Left lobe of liver (tissue), 2 donors: ENCODE data around the gene ANKRD22. TPM values are rescaled to one million over a fixed set of nuclear protein-coding genes. Genes with fewer than 3 reads are reported as not detected.
"Not testable (repeated sequence)": the region's sequence is repeated elsewhere in the genome, so short reads cannot be mapped to it uniquely, and the experiment has no call there.

Source experiments
- ATAC-seq: fragments of 200-7000 bp; cut with Tn5 transposase; one replicate; pipeline ENCODE4 v1.9.1; 2020; ENCODE audit warnings: mild to moderate bottlenecking, moderate library complexity
- DNase-seq: peaks from one replicate; pipeline ENCODE4 v3.0.0-alpha.2; 2020; ENCODE audit warnings: low spot score
- total RNA-seq: library from RNA; stranded (reverse); gene quantifications from one replicate; pipeline ENCODE4 v1.2.1, GENCODE V29; 2021
- donor health status: DM: no; HTN: no; CAD: no; lungs with moderate emphysema.
- donor health status: DM: no; HTN: yes; CAD: no.

The ANKRD22 gene
- not detected for total RNA-seq

DNA sequence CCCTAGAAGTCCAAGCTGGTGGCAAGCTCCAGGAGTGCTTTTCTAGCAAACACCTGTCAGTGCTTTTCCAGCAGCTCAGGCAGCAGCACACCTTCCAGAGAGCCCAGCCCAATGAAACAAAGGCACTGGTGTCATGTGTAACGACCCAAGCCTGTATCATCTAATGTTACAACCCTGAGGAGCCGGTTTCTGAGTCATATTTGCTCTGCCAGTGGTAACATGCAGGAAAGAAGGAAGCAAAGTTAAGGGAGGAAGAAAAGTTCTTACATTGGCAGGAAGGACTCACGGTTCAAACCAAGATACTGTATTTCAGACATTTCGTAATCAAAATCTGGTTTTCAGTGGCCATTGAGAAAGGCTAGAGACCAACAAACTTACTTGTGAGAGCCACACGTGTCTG is at the start of gene ANKRD22:
TSS of gene ANKRD22 (minus strand) at position 139 of the 400 bp plus-strand sequence. CDS start 237 bp downstream, outside the sequence.
- ATAC-seq (no peak), DNase-seq (no peak)

GRCh38 chr10:88899886-88900285 is 48.2 kb upstream of the ANKRD22 start:
- no peak for DNase-seq
- no peak for ATAC-seq

- no peak for DNase-seq
- no peak for ATAC-seq
Measured at GRCh38 chr10:88898727-88899126, 47.1 kb upstream of the ANKRD22 start.

DNA sequence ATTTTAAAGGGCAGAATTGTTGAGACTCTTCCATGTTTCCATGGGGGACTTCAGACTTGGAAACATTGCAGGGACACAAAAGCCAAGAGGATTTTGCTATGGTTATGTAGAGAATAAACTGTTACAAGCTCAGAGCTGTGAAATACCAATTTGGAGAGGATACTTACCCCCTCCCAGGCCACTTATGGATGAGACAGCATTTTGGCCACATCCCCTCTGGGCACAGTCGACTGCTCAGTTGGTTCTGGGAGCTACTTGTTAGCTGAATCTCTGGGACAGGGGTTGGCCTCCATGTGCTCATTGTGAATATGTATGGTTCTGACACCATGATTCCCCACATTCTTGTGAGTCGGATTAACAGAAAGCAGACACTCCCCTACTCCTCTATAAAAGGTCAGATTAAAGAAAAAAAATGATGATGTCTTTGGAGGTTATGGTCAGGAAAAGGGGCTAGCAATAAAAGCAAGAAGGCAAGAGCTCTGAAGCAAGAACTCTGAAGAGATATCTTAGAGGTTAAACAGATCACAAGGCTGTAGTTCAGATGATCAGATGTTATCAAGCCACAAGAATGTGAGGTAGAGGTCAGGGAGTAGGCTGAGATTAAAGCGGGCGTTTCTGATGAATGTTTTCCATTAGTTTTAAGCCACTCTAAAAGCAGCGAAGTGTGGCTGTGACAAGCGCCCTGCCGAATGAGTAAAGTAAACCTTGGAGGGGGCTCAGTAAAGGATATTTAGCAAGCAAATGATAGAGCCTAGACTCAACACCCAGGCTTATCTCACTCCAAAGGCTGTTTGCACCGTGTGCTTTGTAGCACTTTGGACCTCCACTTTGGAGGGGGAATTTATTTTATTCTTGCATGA is 45.6 kb upstream of the ANKRD22 start:
- DNase-seq (no peak), ATAC-seq (no peak)

DNA sequence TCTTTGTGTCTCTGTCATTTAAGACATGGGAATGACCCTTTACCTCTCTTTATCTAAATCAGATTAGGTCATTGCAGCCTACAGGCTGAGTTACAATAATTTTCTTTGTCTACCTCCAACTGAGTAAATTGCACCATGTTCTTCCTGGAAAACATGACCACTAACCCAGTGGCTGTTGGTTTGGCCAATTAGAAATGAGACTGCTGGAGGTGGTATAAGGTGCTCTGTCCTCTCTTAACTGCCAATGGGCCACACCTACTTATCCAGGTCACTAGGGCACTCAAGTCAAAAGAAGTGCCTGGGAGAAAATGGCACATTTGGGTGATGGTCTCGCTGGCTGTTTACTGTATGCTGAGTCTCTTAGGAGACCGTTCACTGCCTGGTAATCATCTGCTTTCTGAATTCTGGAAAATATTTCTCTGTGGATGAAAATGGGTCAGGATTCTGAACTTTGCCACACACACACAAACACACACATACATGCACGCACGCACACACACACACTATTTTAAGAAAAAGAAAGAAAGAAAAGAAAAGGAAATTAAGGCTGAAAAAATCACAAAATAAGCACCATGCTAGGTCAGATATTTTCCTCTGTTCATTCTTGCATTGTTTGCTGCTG is 44.8 kb upstream of the ANKRD22 start:
- DNase-seq, result no peak
- peak; percentile 28 for ATAC-seq

- ATAC-seq (peak; percentile 88), DNase-seq (no peak)
Measured at GRCh38 chr10:88895250-88895649, 43.6 kb upstream of the ANKRD22 start.

GRCh38 chr10:88893611-88894010 is 42.0 kb upstream of the ANKRD22 start:
- DNase-seq, result no peak
- ATAC-seq, result no peak

- DNase-seq (no peak), ATAC-seq (no peak)
Measured at GRCh38 chr10:88892222-88892967, 40.8 kb upstream of the ANKRD22 start.

DNA sequence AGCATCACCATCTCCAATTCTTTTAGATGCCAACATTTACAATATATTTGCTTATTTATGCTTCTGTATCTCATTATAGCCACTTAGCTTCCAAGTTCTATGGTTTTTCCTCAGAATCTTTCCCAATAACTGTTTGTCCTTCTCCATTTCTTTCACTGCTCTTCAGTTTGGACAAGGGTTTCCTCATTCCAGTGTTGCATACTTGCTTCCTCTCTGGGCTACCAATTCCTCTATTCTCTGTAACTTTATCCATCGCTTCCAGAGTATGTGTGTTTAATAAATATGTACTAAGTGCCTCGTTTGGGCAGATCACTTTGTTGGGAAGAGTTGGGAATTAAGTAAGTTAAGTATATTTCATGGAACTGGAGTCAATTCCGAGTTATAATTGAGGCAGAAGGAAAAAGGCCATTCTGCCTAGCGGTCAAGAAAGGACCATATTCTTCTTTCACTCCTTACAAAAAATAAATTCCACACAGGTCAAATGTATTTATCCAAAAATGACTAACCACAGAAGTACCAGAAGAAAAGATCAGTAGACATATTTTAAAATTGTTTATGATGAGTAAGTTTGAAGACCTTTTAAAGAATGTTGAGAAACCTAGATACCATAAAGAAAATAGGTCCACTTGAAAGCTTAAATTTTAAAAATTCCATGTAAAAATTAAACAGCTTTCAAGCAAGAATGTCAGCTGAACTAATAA is 39.2 kb upstream of the ANKRD22 start:
- no peak for DNase-seq
- ATAC-seq, result no peak

GRCh38 chr10:88889559-88890337 is 38.1 kb upstream of the ANKRD22 start:
- ATAC-seq (no peak), DNase-seq (no peak)

GRCh38 chr10:88888810-88889445 is 37.3 kb upstream of the ANKRD22 start:
- no peak for ATAC-seq
- no peak for DNase-seq

GRCh38 chr10:88886557-88886956 is 34.9 kb upstream of the ANKRD22 start:
- DNase-seq, result no peak
- no peak for ATAC-seq

DNA sequence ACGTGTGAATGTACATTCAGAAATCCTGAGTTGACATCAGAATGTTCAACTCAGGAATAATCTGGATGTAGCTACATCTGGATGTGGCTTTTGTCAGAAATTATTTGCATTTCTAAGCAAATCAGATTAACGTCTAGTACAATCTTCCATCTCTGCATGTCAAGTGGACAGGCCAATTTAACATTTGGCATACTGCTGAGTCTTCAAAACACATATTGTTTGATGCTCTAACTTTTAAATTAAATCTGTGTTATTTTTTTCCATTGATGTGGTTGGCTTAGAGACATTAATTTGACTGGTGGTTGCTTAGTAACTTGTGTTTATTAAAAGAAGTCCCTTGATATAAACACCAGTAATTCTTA is 31.8 kb upstream of the ANKRD22 start:
- ATAC-seq, result no peak

GRCh38 chr10:88882646-88883447 is 31.2 kb upstream of the ANKRD22 start:
- not testable (repeated sequence) for DNase-seq, ATAC-seq

More for the DNA sequence above, 31.8 kb upstream of the ANKRD22 start:
- no peak for DNase-seq

GRCh38 chr10:88881922-88882645 is 30.4 kb upstream of the ANKRD22 start:
- DNase-seq (no peak), ATAC-seq (no peak)

- ATAC-seq (no peak), DNase-seq (no peak)
Measured at GRCh38 chr10:88881320-88881719, 29.7 kb upstream of the ANKRD22 start.

DNA sequence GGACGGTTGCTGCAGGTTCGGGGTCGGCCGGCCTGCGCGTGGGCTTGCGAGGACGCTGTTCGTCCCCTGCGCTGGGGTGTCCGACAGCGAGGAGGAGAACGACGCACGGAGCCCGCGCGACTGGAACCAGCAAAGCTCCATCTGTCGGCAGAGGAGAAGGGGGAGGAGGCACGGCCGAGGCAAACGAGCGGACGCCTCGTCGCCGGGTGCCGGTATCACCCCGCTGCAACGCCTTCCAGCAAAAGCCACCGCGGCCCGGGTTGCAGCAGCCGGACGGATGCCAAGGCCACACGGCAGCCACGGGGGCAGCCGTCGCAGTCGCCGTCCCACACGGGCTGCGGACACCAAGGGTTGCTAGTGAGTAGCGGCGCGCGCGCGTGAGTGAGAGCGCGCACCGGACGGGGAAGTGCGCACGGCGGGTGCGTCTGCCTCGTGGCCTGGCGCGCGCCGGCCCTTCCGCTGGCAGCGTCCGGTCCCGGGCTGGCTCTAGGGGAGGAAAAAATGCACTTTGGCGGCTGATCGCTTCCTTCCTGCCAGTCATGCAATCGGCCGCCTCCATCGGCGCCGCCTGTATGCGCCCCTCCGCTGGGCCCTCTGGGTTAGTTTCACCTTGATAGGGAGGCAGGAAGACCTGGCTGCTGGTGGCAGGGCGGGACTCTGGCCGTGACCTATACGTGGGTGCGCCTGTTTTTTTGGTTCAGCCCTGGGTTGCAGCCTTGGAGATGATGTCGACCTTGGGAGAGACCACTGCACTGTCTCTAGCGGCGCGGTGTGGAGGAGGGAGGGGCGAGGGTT is 28.8 kb upstream of the ANKRD22 start:
- DNase-seq (peak; percentile 89), ATAC-seq (peak; percentile 95)
